Fibroblast of lung (primary cell): Measurements from ENCODE around the gene U2AF2.

ENCODE experiments used
- CTCF ChIP-seq, 2 donors: IDR thresholded peaks in 1 of 2; conservative IDR thresholded peaks in 1 of 2; 1 replicate in 1 of 2; 2 replicates in 1 of 2; pipeline ENCODE4 v1.5.1; 2011 to 2012; ENCODE audit warnings: low read length in 2 of 2, control low read depth in 1 of 2, inconsistent platforms in 1 of 2, low read depth in 1 of 2, mild to moderate bottlenecking in 1 of 2
- EZH2 ChIP-seq: IDR thresholded peaks from 2 replicates; pipeline ENCODE4 v1.5.1; 2012; ENCODE audit warnings: low read length, control low read depth, mild to moderate bottlenecking; ENCODE audit errors: missing control alignments

GRCh38 chr19:55697698-55698097, 42.9 kb downstream of the U2AF2 start:
- TF ChIP-seq CTCF (conservative IDR thresholded peaks at IDR 0.05 in 1 of 2, IDR thresholded peaks at IDR 0.05 in 1 of 2; ENCODE audit: low read depth in 1 of 2, low read length in 2 of 2) (no peak), EZH2 (no peak)
